Smooth muscle cell (in vitro differentiated cells): ENCODE data around the gene CHCHD1. TPM values are rescaled to one million over a fixed set of nuclear protein-coding genes. Genes with fewer than 3 reads are reported as not detected.
A peak's percentile ranks its signal among the peaks of the same experiment; 100 is the strongest.

Source experiments
- DNase-seq: peaks from one replicate; lab custom pipeline; 2025; ENCODE audit not compliant: unreplicated experiment; lab: John Stamatoyannopoulos, UW
- H2AFZ ChIP-seq: fragments of 200-600 bp; sonication (generic); 2 replicates; pipeline ENCODE4 v1.6.0; 2016; ENCODE audit warnings: antibody characterized with exemption, low read depth, mild to moderate bottlenecking
- H3F3A ChIP-seq: fragments of 200-600 bp; sonication (generic); 2 replicates; pipeline ENCODE4 v1.6.0; 2017; ENCODE audit warnings: antibody characterized with exemption, low read depth
- H3K27ac ChIP-seq: fragments of 200-600 bp; sonication (generic); 2 replicates; pipeline ENCODE4 v1.5.1; 2016; ENCODE audit warnings: low read depth, mild to moderate bottlenecking
- H3K27me3 ChIP-seq: fragments of 200-600 bp; sonication (generic); 2 replicates; pipeline ENCODE4 v1.6.1; 2016; ENCODE audit warnings: low read depth, mild to moderate bottlenecking
- H3K36me3 ChIP-seq: fragments of 200-600 bp; sonication (generic); 2 replicates; pipeline ENCODE4 v1.5.1; 2016; ENCODE audit warnings: low read depth
- H3K4me1 ChIP-seq: fragments of 200-600 bp; sonication (generic); 2 replicates; pipeline ENCODE4 v1.5.1; 2016; ENCODE audit warnings: low read depth
- H3K4me2 ChIP-seq: fragments of 200-600 bp; sonication (generic); 2 replicates; pipeline ENCODE4 v1.6.0; 2016; ENCODE audit warnings: mild to moderate bottlenecking
- H3K4me3 ChIP-seq: fragments of 200-600 bp; sonication (generic); 2 replicates; pipeline ENCODE4 v1.5.1; 2016; ENCODE audit warnings: mild to moderate bottlenecking
- H3K79me2 ChIP-seq: fragments of 200-600 bp; sonication (generic); 2 replicates; pipeline ENCODE4 v1.6.0; 2016; ENCODE audit warnings: low read depth, mild to moderate bottlenecking
- H3K9ac ChIP-seq: fragments of 200-600 bp; sonication (generic); 2 replicates; pipeline ENCODE4 v1.6.0; 2016; ENCODE audit warnings: low read depth
- H3K9me3 ChIP-seq: fragments of 200-600 bp; sonication (generic); replicated peaks from 2 replicates; pipeline ENCODE4 v1.5.1; 2016; ENCODE audit warnings: low read depth
- H4K20me1 ChIP-seq: fragments of 200-600 bp; sonication (generic); 2 replicates; pipeline ENCODE4 v1.6.0; 2016; ENCODE audit warnings: low read depth
- WGBS: methylation state at CpG from one replicate; pipeline ENCODE4 v1.1.7; 2016; ENCODE audit warnings: low lambda C conversion rate; 5-methylcytosine and 5-hydroxymethylcytosine counted together
- polyA plus RNA-seq: library from polyadenylated mRNA; unstranded; fragments of >200 nt; fragmentation: Nextera tagmentation; extraction: Ambion mirVana; gene quantifications from 2 replicates; pipeline ENCODE4 v1.2.1, GENCODE V29; 2016
- total RNA-seq: library from RNA; depleted of rRNA; stranded (reverse); fragments of >200 nt; gene quantifications from 2 replicates; pipeline ENCODE4 v1.2.3, GENCODE V29; 2014
- TF ChIP-seq, protein P1 (sequence below): fragments of 200-600 bp; sonication (generic); IDR thresholded peaks from 2 replicates; pipeline ENCODE4 v1.5.1; 2017; ENCODE audit warnings: borderline replicate concordance, mild to moderate bottlenecking, antibody characterized with exemption; ENCODE audit not compliant: insufficient read depth, poor library complexity, severe bottlenecking

Gene CHCHD1
- total and polyA plus RNA-seq, 2 experiments from 2014 or later: 65.9 to 68.3 TPM

DNA sequence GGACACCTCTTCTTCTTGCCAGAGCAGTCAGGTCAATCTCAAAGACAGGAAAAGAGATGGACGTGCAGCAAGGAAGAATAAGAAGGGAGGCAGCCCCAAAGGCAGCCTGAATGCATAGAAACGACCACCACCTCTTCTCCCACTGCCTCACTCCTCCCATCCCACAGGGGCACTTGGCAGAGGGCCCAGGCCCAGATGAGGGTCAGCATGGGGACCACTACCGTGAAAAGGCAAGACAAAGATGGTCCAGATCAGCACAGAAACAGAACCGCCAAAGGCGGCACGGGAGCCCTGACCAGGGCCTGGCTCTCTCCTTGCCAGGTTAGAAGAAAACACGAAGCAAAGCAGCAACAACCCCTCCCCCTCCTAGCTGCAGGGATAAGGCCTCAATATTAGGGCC lies 31.5 kb downstream of the CHCHD1 start:
- H3K4me1 ChIP-seq: peaks cover 17% of the 10 kb centered on the region
- no peaks in the 10 kb centered on the region for H3K27me3 ChIP-seq
- peaks cover 18% of the 10 kb centered on the region for H3K79me2 ChIP-seq
- H3K4me3 ChIP-seq: no peak overlapping the region
- WGBS: 94% methylated on average over 7 of the region's 7 CpGs
- H3K9ac ChIP-seq: no peak overlapping the region
- TF ChIP-seq, protein P1, sequence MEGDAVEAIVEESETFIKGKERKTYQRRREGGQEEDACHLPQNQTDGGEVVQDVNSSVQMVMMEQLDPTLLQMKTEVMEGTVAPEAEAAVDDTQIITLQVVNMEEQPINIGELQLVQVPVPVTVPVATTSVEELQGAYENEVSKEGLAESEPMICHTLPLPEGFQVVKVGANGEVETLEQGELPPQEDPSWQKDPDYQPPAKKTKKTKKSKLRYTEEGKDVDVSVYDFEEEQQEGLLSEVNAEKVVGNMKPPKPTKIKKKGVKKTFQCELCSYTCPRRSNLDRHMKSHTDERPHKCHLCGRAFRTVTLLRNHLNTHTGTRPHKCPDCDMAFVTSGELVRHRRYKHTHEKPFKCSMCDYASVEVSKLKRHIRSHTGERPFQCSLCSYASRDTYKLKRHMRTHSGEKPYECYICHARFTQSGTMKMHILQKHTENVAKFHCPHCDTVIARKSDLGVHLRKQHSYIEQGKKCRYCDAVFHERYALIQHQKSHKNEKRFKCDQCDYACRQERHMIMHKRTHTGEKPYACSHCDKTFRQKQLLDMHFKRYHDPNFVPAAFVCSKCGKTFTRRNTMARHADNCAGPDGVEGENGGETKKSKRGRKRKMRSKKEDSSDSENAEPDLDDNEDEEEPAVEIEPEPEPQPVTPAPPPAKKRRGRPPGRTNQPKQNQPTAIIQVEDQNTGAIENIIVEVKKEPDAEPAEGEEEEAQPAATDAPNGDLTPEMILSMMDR: no peak
- H3K4me2 ChIP-seq: no peak overlapping the region
- no peaks in the 10 kb centered on the region for H3K36me3 ChIP-seq
- no peak overlapping the region for H3K27ac ChIP-seq
- peaks cover 9% of the 10 kb centered on the region for H3F3A ChIP-seq
- H4K20me1 ChIP-seq: no peaks in the 10 kb centered on the region
- H3K9me3 ChIP-seq: no peaks in the 10 kb centered on the region
- no peak for DNase-seq
- H2AFZ ChIP-seq: no peak overlapping the region

DNA sequence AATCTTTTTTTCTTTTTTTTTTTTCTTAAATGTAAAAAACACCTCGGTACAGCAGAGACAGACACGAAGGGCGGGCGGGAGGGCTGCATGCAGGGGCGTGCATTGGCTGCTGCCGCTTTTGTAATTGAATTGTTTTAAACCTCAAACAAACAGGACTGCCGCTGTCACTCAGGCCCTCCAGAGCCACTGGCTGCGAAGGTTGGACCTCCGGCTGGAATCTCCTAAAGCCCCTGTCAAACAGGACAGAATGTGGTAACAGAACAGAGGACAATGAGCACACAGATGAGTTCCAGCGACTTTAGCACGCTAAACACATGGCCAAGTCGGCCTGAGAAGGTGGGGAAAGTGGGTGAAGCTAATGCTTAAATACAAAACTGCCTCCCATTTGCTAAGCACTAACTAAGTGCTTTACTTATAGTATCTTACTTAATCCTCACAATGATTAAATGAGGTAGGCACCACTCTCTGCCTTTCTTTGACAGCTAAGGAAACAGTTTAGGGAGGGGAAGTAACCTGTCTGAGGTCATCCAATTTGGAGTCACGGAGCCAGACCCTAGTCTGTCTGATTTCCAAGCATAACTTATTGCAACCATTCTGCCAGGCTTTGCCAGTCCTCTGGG lies 32.5 kb downstream of the CHCHD1 start:
- peaks cover 9% of the 10 kb centered on the region for H3F3A ChIP-seq
- TF ChIP-seq, protein P1: no peak
- no peaks in the 10 kb centered on the region for H3K27me3 ChIP-seq
- no peak overlapping the region for H3K27ac ChIP-seq
- H3K4me1 ChIP-seq: peaks cover 17% of the 10 kb centered on the region
- 91% methylated on average over 13 of the region's 13 CpGs for WGBS
- peaks cover 16% of the 10 kb centered on the region for H3K79me2 ChIP-seq
- H3K4me2 ChIP-seq: no peak overlapping the region
- no peaks in the 10 kb centered on the region for H4K20me1 ChIP-seq
- H3K9me3 ChIP-seq: no peaks in the 10 kb centered on the region
- H3K4me3 ChIP-seq: no peak overlapping the region
- no peaks in the 10 kb centered on the region for H3K36me3 ChIP-seq
- no peak overlapping the region for H2AFZ ChIP-seq
- no peak overlapping the region for H3K9ac ChIP-seq
- DNase-seq: no peak

DNA sequence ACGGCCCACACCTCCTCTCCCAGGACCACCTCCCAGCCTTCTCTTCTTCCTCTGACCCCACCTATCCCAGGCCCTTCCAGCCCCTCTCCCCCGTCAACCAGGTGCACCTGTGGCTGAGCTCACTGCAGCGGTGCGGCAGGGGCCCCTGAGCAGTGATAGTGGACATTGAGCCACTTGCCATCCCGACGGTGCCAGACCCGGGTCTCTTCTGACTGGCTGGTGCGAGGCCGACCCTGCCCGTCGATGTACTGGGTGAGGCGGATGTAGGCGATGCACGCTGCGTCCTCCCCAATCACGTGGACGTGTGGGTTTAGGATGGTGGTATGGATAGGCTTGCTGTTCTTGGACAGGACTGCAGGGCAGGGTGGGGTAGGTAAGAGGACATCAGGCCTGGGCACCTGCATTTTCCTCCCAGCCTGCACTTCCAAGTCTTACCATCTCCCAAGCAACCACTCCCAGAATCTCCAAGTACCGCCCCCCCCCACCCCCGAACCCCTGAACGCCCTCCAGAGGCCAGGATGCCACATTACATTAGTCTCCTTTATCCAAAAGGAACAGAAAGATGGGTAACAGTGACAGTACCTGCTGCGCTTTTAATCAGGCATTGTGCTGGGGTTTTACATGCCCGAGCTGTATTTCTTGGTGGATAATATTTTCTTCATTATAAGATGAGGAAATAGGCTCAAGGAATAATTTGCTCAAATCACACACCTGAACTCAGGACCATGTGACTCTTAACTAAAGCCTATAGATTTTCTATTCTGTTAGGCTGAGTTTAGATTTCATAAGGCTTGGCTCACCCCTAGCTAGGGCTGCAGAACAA lies 33.3 kb downstream of the CHCHD1 start:
- Histone ChIP-seq H3K9ac (no peak overlapping the region), H3K27me3 (no peaks in the 10 kb centered on the region), H3F3A (peaks cover 9% of the 10 kb centered on the region), H3K4me3 (no peak overlapping the region), H3K4me2 (peak overlapping the region; percentile 60), H3K9me3 (no peaks in the 10 kb centered on the region), H3K36me3 (no peaks in the 10 kb centered on the region), H3K27ac (peak overlapping the region; percentile 62), H4K20me1 (no peaks in the 10 kb centered on the region), H2AFZ (no peak overlapping the region), H3K79me2 (peaks cover 9% of the 10 kb centered on the region), H3K4me1 (peaks cover 17% of the 10 kb centered on the region)
- no peak for DNase-seq
- whole genome bisulfite sequencing: 85% methylated on average over 22 of the region's 22 CpGs
- TF ChIP-seq, protein P1: peak; percentile 16

DNA sequence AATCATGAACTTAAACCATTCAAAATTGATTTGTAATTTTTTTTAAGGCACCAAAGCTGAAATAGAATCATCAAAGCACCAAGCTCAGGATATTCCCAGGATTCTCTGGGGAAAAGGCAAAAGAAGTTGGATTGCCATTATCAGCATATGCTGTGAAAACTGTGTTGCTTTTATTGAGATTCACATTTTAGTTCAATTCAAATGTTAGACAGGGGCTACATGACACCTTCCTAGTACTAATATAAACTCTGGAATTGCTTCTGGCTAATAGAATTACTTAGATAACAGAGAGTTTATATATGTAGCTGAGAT lies 33.8 kb downstream of the CHCHD1 start:
- Histone ChIP-seq H3K9me3 (no peaks in the 10 kb centered on the region), H3K79me2 (peaks cover 4% of the 10 kb centered on the region), H4K20me1 (no peaks in the 10 kb centered on the region), H2AFZ (no peak overlapping the region), H3K4me2 (peak overlapping the region; percentile 60), H3K4me1 (peaks cover 13% of the 10 kb centered on the region), H3K9ac (no peak overlapping the region), H3K36me3 (no peaks in the 10 kb centered on the region), H3K27ac (peak overlapping the region; percentile 62), H3K27me3 (no peaks in the 10 kb centered on the region), H3K4me3 (no peak overlapping the region), H3F3A (peaks cover 9% of the 10 kb centered on the region)
- TF ChIP-seq, protein P1: no peak
- DNase-seq: no peak
